ENCODE results near the gene GALNT3.

GALNT3 gene

DNA sequence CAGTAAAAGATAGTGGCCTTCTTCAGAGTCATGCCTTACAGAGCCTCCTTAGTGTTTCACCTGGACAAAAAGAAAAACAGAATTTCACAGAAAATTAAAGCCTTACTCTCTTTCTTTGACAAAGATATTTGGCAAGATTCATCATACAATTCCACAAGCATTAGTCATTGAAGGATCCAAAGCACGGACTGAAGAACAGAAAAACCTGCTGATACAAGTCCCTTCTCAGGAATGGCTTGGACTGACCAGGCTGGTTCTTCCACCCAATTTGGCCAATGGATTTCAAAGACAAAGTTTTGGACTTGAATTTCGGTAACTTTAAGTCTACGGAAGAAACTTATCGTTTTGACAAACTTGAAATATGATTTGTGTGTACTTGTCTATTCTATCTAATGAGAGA is 39.1 kb upstream of the GALNT3 start:
- no peak overlapping the region for H3K4me3 ChIP-seq (replicated peaks; ENCODE audit: low read depth, low read length)
- DNase-seq (ENCODE audit: extremely low read depth, low read depth) = no peak
- TF ChIP-seq CTCF (IDR thresholded peaks at IDR 0.05; ENCODE audit: low read depth, low read length, missing control alignments) = no peak

DNA sequence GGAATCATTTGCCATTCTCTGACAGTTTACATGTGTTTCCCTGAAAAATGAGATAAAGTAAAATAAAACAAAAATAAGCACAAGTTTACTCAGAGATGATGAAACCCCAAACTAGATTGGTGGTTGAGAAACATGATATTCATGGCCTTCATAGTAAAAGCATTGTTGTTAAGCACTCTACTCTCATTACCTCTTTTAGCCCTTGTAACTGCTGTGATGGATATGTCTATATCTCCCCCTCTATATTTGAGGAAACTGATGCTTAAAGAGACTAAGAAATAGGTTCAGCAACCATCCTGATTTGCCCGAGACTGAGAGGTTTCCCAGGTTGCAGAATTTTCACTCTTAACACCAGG is 33.9 kb upstream of the GALNT3 start:
- no peak overlapping the region for H3K4me3 ChIP-seq (replicated peaks; ENCODE audit: low read depth, low read length)
- no peak for TF ChIP-seq CTCF (IDR thresholded peaks at IDR 0.05; ENCODE audit: low read depth, low read length, missing control alignments)
- DNase-seq (ENCODE audit: extremely low read depth, low read depth) = no peak

DNA sequence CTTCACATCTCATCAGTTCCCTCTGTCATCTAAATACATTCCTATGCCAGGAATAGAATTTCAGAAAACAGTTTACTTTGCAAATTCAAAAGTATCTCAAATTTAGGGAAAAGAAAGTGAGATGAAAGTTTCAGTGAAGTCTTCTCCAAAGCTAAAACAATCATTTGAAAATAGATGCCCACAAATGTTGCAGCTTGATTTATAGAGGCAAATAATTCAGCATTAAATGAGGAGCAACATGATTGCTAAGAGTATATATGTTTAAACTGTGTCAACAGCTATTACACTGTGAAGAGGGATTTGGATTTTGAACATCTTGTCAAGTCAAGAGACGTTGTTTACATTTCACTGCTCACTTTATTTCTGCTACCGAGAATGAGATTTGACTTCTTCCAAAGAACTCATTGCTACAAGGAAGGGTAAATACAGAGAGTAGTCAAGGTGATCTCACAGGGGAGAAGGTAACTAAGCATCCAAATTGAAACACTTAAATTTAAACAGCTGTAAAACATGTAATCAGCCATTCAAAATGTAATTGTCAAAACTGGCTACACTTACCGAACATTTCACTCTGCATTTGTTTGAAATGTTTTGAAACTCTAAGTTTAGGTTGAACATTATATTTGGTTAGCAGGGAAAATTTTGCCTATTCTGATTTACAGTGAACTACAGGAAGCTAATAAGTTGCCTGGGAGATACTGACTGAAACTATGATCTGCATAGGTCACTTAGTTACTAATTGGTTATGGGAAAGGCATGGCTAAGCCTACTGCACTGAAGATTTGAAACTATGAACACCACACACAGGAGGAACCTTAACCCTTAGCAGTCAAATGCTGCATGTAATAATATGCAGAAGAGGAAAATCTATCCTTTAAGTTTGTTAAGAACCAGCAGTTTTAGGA is 33.2 kb upstream of the GALNT3 start:
- TF ChIP-seq CTCF (IDR thresholded peaks at IDR 0.05; ENCODE audit: low read depth, low read length, missing control alignments) = no peak
- no peak overlapping the region for H3K4me3 ChIP-seq (replicated peaks; ENCODE audit: low read depth, low read length)
- DNase-seq (ENCODE audit: extremely low read depth, low read depth) = no peak

- DNase-seq (ENCODE audit: extremely low read depth, low read depth) = no peak
- no peak for TF ChIP-seq CTCF (IDR thresholded peaks at IDR 0.05; ENCODE audit: low read depth, low read length, missing control alignments)
Measured at GRCh38 chr2:165825041-165825440, 31.0 kb upstream of the GALNT3 start.

DNA sequence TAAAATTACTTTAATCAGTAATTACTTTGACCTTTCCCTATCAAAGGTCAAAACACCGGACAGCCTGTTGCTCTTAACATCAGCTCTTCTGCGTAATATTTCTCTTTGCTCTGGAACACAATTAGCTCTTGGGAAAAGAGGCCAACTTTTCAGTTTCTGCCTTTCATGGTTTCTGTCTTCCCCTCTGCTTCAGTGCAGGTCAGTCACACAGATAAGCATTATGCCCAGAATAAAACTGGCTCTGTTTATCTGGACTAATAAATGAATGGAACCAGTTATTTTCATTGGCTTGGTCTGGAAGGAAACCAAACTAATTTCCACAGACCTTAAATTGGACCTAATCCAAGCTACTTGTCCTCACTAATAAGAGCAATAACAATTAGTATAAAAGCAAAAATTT is 26.2 kb upstream of the GALNT3 start:
- no peak for DNase-seq (ENCODE audit: extremely low read depth, low read depth)
- TF ChIP-seq CTCF (IDR thresholded peaks at IDR 0.05; ENCODE audit: low read depth, low read length, missing control alignments) = no peak
- H3K4me3 ChIP-seq (replicated peaks; ENCODE audit: low read depth, low read length) = no peak overlapping the region

More at GRCh38 chr2:165825041-165825440, 31.0 kb upstream of the GALNT3 start:
- no peak overlapping the region for H3K4me3 ChIP-seq (replicated peaks; ENCODE audit: low read depth, low read length)

GRCh38 chr2:165818920-165819319 is 24.9 kb upstream of the GALNT3 start:
- no peak overlapping the region for H3K4me3 ChIP-seq (replicated peaks; ENCODE audit: low read depth, low read length)
- no peak for DNase-seq (ENCODE audit: extremely low read depth, low read depth)
- no peak for TF ChIP-seq CTCF (IDR thresholded peaks at IDR 0.05; ENCODE audit: low read depth, low read length, missing control alignments)
